Measurements from ENCODE around the gene SAFB.

The SAFB gene

DNA sequence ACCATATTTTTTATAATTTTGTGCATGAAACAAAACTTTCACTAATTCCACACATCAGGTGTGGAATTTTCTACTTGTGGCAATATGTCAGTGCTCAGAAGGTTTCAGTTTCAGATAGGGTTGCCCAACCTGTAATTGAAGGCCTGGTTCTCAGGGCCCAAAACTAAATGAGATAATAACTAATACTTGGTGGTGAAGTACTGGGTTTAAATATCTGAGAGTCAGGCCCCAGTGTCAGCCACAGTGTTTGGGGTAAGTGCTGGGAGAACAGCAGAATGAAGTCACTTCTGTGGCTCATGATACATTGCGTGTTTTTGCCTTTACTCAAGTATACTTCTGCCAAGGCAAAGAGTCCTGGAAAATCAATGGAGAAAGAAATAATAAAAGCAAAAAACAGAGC lies 5.6 kb downstream of the SAFB start:
- TF ChIP-seq, protein P1, sequence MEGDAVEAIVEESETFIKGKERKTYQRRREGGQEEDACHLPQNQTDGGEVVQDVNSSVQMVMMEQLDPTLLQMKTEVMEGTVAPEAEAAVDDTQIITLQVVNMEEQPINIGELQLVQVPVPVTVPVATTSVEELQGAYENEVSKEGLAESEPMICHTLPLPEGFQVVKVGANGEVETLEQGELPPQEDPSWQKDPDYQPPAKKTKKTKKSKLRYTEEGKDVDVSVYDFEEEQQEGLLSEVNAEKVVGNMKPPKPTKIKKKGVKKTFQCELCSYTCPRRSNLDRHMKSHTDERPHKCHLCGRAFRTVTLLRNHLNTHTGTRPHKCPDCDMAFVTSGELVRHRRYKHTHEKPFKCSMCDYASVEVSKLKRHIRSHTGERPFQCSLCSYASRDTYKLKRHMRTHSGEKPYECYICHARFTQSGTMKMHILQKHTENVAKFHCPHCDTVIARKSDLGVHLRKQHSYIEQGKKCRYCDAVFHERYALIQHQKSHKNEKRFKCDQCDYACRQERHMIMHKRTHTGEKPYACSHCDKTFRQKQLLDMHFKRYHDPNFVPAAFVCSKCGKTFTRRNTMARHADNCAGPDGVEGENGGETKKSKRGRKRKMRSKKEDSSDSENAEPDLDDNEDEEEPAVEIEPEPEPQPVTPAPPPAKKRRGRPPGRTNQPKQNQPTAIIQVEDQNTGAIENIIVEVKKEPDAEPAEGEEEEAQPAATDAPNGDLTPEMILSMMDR (IDR thresholded peaks at IDR 0.05; ENCODE audit: extremely low read depth, missing control alignments): no peak
- no peak for DNase-seq (ENCODE audit: low spot score)

DNA sequence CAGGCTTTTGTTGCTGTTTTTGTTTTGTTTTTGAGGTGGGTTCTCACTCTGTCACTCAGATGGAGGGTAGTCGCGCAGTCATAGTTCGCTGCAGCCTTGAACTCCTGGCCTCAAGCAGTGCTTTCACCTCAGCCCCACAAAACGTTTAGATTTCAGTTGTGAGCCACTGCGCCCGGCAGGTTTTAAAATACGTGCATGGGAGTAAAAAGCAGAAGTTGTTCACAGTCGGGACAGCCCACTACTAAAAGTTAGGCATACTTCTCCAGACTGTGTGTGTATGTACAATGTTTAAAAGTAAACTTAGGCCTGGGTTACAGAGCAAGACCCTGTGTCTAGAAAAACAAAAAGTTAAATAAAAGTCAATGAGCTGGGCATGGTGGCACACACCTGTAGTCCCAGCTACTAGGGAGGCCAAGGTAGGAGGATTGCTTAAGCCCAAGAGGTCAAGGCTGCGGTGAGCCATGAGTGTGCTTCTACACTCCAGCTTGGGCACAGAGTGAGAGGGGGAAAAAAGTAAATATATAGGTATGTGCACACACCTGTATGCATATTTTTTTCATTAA lies 6.1 kb downstream of the SAFB start:
- TF ChIP-seq, protein P1 (IDR thresholded peaks at IDR 0.05; ENCODE audit: extremely low read depth, missing control alignments): no peak
- DNase-seq (ENCODE audit: low spot score): no peak

DNA sequence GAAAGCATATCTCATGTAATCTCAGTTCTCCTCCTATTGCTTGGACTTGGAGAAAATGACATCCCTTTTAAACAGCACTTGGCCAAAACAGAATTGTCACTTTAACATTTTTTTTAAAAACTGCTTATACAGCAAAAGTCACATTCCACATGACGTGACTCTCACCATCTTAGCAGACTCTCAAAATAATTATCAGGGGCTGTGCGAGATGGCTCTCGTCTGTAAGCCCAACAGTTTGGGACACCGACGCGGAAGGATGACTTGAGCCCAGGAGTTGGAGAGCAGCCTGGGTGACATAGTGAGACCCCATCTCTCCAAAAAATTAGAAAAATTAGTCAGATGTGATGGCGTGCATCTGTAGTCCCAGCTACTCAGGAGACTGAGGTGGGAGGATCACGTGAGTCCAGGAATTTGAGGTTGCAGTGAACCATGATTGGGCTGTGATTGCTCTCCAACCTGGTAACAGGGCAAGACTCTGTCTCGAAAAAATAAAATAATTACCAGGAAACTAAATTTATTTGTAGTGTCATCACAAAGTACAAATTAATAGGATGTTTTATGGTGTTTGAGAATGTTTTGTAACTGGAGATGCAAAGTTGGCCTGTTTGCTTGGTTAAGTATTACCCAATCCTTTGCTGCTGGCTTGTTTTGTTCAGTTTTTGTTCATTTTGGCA lies 8.8 kb downstream of the SAFB start:
- no peak for DNase-seq (ENCODE audit: low spot score)
- TF ChIP-seq, protein P1 (IDR thresholded peaks at IDR 0.05; ENCODE audit: extremely low read depth, missing control alignments): no peak

DNA sequence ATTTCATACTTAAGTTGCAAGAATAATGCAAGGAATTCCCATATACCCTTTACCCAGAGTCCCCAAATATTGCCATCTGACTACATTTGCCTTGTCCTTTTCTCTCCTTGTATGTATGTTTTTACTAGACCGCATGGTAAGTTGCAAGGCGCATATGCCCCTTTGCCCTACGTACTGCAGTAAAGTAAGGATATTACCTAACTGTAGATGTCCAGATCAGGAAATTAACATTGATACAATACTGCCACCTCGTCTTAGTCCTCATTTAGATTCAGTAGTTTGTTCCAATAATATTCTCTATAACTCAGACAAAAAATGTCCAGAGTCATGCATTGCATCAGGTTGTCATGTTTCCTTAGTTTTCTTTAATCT lies 9.3 kb downstream of the SAFB start:
- no peak for DNase-seq (ENCODE audit: low spot score)
- TF ChIP-seq, protein P1 (IDR thresholded peaks at IDR 0.05; ENCODE audit: extremely low read depth, missing control alignments): no peak

DNA sequence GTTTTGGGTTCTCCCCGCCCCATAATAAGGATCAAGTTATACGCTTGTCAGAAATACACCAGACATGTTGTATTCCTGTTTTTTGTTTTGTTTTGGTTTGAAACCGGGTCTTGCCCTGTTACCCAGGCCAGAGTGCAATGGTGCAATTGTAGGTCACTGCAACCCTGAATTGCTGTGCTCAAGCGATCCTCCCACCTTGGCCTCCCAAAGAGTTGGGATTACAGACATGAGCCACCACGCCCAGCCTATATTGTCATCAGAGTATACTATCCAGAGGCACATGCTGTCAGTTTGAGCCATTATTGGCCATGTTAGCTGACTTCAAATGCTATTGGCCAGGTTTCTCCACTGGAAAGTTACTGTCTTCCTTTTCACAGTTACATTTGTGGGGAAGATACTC lies 9.8 kb downstream of the SAFB start:
- no peak for DNase-seq (ENCODE audit: low spot score)
- TF ChIP-seq, protein P1 (IDR thresholded peaks at IDR 0.05; ENCODE audit: extremely low read depth, missing control alignments): no peak

DNA sequence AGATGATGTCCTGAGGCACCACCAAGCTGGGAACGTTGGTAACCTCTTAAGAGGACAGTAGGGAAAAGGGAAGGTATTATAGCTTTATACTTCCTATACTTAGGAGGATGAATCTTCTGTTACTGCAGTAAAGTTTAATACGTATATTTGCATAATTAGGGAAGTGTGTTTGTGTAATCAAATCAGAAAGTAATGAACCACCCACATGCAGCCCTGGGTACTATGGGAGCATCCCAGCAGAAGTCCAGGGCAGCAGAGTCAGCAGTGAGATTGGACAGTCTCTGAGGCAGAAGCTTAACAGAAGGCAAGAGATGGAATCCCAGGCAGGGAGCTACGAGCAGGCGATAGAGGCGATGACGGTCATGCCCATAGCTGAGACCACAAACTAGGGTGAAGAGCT lies 12.5 kb downstream of the SAFB start:
- TF ChIP-seq, protein P1 (IDR thresholded peaks at IDR 0.05; ENCODE audit: extremely low read depth, missing control alignments): no peak
- DNase-seq (ENCODE audit: low spot score): no peak

DNA sequence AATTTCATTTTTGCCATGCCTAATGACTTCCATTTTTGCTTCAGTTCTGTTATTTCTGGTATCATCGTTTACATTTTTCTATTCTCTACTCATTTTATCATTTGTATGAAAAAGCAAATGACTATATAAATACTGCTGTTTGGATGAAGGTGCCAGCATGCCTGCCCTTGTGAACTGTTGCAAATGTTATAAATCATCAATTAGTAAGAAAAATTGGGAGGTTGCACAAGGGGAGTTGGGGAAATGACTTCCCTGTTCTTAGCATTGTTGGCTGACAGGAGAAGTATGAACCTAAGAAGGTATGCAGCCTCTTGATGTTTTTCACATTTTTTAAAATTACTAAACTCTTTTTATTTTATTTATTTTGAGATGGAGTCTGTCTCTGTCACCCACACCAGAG lies 15.1 kb downstream of the SAFB start:
- TF ChIP-seq, protein P1 (IDR thresholded peaks at IDR 0.05; ENCODE audit: extremely low read depth, missing control alignments): no peak
- no peak for DNase-seq (ENCODE audit: low spot score)
